GM11168 (cell line): Measurements from ENCODE around the gene PRSS21.

Experiments
- in situ Hi-C: fragments of 300-500 bp; cut with MboI; formaldehyde crosslinking; loops from one replicate; pipeline ENCODE4 v1.12.0; 2022; ENCODE audit warnings: low sequenced_read_pairs; ENCODE audit not compliant: unreplicated experiment

PRSS21 gene

GRCh38 chr16:2779151-2779920 lies 37.7 kb upstream of the PRSS21 start:
- in situ Hi-C loops = no loop called here

DNA sequence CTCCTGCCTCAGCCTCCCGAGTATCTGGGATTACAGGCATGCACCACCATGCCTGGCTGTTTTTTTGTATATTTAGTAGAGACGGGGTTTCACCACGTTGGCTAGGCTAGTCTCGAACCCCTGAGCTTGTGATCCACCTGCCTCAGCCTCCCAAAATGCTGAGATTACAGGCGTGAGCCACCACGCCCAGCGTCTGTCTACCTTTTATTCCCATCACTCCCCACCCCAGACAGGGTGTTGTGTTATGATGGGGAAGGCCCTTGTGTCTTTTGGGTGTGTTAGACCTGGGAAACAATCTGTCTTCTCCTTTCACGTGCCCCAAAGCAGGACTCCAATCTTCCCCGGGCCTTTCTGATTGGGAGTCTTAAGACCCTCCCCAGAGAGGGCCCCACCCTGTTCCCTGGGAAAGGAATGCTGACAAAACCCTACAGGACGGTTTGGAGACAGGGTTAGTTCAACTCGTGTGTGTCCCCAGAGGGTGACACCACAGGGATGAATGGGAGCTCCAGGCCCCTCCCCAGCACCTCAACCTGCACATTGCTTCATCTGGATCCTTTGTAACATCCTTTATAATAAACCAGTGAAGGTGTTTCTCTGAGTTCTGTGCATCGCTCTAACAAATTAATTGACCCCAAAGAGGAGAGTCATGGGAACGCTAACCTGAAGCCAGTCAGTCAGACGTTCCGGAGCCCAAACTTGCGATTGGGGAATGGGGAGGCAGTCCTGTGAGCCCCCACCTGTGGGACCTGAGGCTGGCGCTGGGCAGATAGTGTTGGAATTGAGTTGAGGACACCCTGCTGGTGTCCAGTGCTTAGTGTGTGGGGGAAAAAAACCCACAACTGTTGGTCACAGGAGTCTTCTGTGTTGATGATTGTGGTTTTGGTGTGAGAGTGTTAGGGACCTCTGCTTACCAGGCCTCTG lies 36.8 kb upstream of the PRSS21 start:
- in situ Hi-C loops = no loop called here

DNA sequence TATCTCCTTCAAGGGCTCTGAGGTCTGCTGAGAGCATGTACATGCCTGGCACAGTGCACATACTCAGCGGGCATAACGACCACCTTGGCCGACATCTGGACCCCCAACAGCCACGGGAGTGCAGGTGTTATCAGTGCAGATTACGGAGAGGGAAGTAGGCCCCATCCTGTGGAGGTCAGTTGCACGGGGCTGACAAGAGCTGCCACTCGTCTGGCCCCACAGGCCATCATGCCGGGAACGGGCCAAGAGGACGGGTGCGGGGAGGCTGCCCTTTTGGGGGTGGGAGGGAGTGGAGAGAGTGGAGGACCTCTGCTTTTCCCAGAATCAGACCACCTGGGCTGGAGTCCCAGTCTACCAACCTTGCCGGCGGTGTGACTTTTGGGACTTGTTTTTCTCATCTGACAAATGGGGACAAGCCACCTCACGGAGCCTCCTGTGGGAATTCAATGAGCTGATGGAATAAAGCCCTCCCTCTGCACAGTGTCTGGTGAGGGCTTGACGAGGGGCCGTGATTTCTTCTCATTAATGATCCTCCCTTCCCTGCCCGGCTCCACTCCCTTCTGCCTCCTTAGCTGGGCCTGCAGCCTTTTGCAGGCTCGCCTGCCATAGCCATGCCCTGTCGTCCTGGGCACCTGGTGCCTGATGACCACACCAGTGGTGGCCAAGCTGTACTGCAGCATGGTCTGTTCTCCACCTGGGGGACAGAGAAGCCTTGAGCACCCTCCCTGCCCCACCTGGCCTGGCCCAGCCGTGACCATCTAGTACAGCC lies 34.3 kb upstream of the PRSS21 start:
- in situ Hi-C loops = no loop called here

DNA sequence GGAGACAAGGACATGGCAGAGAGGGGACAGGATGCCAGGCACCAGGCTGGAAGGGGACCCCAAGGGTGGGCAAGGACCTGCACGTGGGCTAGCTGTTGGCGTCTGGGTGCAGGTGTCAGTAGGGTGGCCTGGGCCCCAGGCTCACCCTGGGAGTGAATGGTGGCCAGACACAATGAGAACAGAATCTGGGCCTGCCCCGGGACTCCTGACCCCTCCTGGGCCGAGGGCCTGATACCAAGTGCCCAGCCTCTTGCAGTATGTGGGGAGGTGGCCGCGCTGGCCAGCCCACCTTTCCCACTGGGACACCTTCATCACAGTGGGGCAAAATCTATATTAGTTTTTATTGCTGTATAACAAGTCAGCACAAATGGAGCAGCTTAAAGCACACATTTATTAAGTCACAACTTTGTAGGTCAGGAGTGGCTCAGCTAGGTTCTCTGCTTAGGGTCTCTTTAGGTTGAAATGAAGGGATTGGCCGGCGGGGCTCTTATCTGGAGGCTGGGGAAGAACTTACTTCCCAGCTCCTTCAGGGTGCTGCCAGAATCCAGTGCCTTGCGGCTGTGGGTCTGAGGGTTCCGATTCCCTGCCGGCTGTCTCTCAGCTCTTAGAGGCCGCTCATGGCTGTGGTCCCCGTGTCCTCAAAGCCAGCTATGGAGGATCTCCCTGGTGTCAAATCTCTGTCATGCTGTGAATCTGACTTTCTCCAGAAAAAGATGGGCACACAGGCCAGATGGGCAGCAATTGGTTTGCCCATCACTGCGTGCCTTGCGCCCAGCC lies 33.3 kb upstream of the PRSS21 start:
- in situ Hi-C loops = no loop called here

- in situ Hi-C loops = no loop called here
These were observed 32.5 kb upstream of the PRSS21 start for GRCh38 chr16:2784358-2785100.

DNA sequence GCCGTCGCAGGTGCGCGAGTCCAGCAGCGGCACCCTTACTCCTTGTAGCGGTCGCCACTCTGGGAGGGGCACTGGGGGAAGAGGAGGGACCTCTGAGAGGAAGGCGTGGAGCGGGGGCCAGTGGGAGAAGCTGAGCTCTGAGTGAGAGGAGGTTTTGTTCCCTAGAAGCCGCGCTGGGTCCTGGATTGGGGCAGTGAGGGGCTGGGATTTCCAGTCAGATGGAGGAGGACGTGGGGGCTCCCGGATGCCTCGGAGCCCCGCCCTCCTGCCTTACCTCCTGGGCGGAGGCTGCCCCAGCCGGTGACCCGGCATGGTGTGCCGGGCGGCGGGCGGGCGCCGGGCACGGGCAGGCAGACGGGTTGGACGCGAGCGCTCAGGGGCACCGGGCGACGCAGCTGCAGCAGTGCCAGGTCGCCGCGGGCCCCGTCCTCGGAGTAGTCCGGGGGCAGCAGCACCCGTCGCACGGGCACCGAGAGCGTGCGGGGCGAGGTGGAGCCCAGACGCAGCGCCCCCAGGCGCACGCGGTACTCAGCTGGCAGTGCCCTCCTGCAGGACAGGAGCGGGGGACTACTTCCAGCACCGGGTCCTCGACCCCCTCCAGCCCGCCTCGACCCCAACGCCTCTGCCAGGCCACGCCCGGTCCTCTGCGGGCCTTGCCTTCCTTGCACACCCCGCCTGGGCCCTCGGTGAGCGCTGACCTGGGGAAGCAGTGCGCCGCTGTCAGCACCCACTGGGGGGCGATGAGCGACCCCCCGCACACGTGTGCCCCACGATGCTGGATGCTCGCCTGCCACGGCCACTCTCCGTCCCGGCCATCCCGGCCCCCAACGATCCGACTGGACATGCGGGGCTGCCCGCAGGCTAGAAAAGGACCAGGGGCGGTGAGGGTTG lies 31.7 kb upstream of the PRSS21 start:
- in situ Hi-C loops = no loop called here

DNA sequence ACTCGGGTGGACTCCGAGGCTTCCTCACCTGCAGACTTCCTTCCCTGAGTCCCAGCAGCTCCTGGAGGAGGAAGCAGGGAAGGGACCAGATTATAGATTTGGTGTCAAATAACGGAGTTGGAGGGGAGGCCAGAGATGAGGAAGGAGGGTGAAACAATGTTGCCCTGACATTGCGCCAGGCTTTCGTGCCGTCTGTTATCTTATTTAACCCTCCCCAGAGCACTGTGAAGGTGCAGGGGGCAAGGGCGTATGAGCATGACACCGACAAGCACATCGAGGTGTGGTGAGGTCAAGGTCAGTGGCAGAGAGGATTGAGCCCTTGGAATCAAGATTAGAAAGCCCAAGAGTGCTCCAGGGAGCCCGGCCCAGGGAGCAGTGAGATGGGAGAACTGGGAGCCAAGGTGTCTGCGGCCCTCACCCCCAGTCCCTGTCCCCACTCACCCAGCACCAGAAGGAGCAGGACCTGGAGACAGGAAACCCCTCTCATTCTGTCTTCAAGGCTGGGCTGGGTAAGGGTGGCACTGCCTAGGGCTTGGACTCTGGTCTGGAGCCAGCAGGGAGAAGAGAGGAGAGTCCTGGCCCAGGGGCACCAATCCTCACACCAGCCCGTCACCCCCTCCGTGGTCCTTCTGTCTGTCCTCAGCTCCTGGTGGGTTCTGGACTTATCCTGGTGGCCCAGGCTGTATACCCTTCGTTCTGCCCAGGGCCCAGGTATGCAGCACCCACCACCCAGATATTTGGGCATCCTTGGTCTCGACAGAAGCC lies 30.8 kb upstream of the PRSS21 start:
- in situ Hi-C loops = no loop called here

GRCh38 chr16:2786826-2787151 lies 30.2 kb upstream of the PRSS21 start:
- in situ Hi-C loops = no loop called here

DNA sequence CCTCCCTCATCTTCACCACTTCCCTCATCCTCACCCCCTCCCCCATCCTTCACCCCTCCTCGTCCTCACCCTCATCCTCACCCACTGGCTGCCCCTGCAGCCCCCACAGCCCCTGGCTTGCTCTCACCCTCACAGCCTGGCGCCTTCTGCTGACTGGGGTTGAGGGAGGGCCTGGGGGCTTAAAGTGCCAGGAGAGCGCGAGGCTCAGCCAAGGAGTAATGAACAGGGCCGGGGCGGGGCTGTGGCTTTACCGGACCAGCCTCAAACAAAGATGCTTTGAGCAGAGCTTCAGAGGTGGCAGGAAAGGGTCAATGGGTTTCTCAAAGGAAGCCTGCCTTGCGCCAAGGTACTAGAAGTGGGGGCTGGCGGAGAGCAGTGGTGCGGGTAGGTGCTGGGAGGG lies 29.6 kb upstream of the PRSS21 start, which contains the start of gene PRSS33:
TSS of gene PRSS33 (minus strand) at position 155 of the 400 bp plus-strand sequence. CDS start 1,013 bp downstream, outside the sequence.
- in situ Hi-C loops = no loop called here

DNA sequence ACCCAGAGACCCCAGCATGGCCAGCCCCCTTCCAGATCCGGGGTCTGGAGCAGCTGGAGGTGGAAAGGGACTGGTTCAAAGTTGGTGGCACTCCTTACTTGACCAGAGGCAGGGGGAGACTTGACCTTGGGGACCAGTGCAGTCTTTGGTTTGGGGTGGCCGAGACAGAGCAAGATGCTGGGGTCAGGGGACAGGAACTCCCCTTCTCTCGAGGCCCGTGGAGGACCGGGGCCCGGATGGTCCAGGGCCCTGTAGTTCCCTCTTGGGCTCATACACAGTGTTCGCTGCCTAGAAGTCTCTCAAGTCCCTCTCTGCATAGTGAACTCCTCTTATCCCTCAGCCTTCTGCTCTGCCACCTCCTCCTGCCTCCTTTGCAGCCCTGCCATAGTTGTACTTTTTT lies 29.1 kb upstream of the PRSS21 start:
- in situ Hi-C loops = no loop called here

DNA sequence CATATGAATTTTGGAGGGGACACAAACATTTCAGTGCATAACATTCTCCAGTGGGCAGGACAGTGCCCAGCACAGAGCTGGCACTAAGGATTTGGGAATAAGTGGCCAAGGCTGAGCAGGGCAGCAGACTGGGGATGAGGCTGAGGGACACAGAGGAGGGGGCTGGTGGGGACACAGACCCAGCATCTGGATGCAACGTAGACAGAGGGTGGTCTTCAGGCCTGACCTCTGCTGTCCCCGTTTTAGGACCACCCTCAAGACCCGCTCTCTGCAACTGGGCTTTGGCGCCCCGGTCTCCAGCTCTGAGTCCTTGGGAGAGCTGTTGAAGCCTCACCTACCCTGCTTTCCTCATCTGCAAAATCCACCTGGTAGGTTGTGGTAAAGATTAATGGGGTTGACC lies 26.4 kb upstream of the PRSS21 start:
- in situ Hi-C loops = no loop called here

GRCh38 chr16:2791174-2791573 lies 25.9 kb upstream of the PRSS21 start:
- in situ Hi-C loops = no loop called here

DNA sequence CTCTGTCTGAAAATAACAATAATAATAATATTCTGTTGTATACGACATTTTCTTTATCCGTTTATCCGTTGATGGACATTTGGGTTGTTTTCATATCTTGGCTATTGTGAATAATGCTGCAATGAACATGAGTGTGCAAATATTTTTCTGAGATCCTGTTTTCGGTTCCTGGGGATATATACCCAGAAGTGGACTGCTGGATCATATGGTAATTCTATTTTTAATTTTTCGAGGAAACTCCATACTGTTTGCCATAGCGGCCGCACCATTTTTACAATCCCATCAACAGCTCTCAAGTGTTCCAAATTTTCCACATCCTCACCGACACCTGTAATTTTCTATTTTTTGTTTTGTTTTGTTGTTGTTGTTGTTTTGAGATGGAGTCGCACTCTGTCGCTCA lies 24.1 kb upstream of the PRSS21 start:
- in situ Hi-C loops = no loop called here

GRCh38 chr16:2795395-2796143 lies 21.5 kb upstream of the PRSS21 start:
- in situ Hi-C loops = no loop called here

- in situ Hi-C loops = no loop called here
These were observed 18.3 kb upstream of the PRSS21 start for GRCh38 chr16:2798723-2799204.

DNA sequence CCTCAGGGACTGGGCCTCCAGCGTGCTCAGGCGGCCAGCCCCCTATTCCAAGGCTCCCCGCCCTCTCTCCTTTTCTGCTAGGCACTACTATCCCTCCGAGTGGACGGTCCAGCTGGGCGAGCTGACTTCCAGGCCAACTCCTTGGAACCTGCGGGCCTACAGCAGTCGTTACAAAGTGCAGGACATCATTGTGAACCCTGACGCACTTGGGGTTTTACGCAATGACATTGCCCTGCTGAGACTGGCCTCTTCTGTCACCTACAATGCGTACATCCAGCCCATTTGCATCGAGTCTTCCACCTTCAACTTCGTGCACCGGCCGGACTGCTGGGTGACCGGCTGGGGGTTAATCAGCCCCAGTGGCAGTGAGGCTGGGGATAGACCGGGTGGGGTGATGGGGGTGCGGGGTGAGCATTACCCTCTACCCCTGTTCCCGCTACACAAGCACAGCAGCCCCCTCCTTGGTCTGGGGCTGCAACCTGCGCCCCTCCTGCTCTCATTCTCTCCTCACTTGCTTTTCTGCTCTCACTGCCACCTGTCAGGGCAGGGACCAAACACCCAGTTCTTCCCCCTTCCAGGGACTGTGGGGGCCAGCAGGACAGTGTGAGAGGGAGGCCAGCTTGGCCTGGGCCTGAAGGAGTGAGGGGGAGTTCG lies 17.7 kb upstream of the PRSS21 start:
- in situ Hi-C loops = no loop called here
